GM18526 (cell line): ENCODE measurements around the gene SMCR8.

Experiments used
- POLR2A ChIP-seq: IDR thresholded peaks from 3 replicates; pipeline ENCODE4 v1.6.1; 2011; ENCODE audit not compliant: insufficient read length; ENCODE audit errors: extremely low read depth

The SMCR8 gene

DNA sequence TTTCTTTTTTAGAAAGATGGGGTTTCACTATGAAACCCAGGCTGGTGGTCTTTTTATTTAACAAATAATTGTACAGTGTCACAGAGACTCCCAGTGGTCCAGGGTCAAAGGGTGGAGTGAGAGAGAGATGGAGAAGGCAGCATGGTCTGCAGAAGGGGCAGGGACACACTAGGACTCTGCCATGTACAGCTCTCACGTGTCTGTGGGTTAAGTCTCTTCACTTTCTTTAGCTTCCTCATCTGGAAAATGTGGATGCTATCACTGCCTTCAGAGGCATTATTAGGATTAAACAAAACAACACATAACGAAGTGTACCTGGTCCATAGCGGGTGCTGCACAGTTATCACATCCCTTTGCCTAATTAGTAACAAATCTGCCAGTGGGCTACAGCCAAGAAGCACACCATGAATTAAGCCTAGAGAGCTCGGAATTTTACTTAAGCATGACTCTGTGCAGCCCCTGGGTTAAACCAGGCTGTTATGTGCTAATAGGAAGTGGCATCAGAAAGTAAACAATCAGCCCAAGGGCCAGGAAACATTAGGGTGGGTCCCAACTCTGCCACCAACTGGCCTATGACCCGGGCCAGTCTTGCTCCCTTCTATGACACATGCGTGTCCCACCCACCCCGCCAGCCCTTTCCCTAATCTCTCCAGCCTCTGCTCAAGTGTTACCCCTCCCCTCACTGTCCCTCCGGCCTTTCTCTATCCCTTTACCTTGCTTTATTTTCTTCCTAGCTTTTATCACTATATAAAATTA is 14.2 kb upstream of the SMCR8 start:
- no peak for TF ChIP-seq POLR2A

DNA sequence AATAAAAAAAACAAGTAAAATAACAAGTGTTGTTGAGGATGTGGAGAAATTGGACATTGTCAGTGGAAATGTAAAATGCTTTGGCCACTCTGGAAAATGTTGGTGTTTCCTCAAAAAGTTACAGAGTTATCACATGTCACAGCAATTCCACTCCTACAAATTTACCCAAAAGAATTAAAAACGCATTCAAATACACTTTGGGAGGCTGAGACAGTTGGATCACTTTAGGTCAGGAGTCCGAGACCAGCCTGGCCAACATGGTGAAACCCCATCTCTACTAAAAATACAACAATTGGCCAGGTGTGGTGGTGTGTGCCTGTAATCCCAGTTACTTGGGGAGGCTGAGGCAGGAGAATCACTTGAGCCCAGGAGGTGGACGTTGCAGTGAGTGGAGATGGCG is 5.9 kb upstream of the SMCR8 start:
- TF ChIP-seq POLR2A, result no peak

DNA sequence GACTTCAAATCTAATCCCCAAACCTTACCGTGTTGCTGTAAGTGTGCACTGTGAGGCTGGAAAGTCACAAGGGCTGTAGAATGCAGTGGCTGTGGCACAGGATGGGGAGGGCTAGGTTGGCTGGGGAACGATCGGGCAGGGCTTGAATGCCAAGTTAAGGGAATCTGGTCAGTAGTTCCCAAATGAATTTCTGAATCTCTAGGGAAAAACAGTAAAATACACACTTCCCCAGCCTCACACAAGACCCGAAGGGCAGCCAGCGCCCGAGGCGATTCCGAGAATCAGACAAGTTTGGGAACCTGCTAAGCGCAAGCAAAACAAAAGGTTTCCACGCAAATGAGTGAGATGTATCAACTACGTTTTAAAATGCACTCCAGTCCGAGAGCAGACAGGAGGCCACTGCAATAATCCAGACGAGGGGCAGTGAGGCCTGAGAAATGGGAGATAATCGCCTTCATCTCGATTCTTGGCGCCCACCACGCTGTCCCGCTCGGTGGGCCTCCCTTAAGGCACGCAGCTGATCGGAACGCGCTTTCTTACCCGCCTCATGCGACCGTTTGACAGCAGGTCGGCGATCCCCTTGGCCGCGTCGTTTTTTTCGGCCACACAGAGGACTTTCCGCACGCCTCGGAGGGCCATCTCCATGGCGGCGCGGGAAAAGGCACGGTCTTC is 898 bp upstream of the SMCR8 start:
- TF ChIP-seq POLR2A, result no peak

DNA sequence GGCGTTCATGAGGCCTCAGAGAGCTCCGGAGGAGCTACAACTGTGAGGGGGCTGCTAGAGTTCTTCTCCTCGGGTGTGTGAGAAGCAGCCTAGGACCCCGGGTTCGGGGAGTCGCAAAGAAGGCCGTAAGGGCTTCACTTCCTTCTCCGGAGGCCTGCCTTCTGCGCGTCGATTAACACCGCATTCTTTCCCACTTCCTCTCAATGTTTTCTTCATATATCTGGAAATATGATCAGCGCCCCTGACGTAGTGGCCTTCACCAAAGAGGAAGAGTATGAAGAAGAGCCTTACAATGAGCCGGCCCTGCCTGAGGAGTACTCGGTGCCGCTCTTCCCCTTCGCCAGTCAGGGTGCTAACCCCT is 449 bp downstream of the SMCR8 start:
- TF ChIP-seq POLR2A, result no peak

DNA sequence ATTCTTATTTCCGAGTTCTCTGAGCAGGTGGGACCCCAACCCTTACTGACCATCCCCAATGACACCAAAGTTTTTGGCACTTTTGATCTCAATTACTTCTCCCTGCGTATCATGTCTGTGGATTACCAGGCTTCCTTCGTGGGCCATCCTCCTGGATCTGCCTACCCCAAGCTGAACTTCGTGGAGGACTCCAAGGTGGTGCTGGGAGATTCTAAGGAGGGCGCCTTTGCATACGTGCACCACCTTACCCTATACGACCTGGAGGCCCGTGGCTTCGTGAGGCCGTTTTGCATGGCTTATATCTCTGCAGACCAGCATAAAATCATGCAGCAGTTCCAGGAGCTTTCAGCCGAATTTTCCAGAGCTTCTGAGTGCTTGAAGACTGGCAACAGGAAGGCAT is 868 bp downstream of the SMCR8 start:
- TF ChIP-seq POLR2A, result no peak

DNA sequence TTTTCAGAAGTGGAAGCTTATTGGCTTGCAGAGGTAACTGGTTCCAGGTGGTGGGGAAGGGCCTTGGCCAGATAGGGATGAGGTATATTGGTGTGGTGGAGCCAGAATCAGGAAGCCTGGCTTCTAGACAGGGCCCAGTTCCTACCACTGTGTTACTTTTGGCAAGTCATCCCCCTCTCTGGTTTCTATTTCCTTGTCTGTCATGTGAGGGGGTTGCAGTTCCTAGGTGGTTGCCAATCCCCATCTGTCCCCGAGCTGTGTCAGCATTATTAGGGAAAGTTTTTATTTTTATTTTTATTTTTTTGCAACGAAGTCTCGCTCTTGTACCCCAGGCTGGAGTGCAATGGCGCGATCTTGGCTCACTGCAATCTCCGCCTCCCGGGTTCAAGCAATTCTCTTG is 3.0 kb downstream of the SMCR8 start:
- TF ChIP-seq POLR2A, result no peak

- TF ChIP-seq POLR2A, result no peak
These were observed 3.8 kb downstream of the SMCR8 start for GRCh38 chr17:18318771-18319450.

DNA sequence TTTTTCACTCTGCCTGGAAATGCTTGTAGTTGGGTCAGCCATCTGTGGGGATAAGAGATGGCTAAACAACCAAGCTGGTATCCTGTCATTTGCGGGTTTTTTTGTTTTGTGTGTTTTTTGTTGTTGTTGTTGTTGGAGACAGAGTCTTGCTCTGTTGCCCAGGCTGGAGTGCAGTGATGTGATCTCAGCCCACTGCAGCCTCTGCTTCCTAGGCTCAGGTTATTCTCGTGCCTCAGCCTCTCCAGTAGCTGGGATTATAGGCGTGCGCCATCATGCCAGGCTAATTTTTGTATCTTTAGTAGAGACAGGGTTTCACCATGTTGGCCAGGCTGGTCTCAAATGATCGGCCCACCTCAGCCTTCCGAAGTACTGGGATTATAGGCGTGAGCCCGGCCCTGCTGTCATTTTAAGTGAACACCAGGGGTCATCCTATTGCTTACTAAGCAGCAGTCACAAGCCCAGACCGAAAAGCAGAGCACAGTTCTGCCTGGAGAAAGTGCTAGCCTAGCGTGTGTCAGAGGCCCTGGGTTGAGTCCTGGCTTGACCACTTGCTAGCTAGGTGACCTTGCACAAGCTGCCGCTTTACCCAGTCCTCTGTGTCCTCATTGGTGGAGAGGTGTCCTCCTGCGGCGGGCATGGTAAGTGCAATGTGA is 4.6 kb downstream of the SMCR8 start:
- TF ChIP-seq POLR2A, result no peak

DNA sequence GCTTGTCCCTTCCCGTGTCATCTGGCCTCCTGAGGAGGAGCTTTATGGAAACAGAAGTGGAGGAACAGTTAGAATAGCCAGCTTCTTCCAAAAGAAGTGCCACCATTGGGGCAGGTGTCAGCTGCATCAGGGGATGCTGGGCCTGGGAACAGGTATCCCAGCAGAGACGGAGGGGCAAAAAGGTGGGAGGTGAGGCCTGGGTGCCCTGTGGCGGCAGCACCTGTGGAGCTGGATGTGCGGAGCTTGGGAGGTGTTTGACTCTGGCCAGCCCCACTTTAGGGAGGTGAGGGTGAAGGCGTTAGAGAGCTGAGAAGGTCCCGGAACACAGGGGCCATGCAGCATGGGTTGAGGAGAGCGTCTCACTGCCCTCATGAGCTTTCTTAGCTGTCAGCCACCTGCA is 5.2 kb downstream of the SMCR8 start:
- no peak for TF ChIP-seq POLR2A

DNA sequence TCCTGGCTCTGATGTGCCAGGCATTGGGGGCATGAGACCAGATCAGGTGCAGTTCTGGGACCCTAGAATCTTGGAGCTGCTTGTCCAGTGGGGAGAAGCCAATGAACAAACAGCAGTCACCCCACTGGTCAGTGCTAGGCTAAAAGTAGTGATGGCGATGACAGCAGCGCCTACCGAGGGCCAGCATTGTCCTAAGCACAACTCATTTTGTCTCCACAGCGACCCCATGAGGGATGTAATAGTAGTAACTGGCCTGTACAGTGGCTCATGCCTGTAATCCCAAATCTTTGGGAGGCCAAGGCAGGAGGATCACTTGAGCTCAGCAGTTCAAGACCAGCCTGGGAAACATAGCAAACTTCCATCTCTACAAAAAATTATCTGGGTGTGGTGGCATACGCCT is 6.2 kb downstream of the SMCR8 start:
- no peak for TF ChIP-seq POLR2A

- TF ChIP-seq POLR2A, result no peak
These were observed 7.4 kb downstream of the SMCR8 start for GRCh38 chr17:18322522-18322921.

DNA sequence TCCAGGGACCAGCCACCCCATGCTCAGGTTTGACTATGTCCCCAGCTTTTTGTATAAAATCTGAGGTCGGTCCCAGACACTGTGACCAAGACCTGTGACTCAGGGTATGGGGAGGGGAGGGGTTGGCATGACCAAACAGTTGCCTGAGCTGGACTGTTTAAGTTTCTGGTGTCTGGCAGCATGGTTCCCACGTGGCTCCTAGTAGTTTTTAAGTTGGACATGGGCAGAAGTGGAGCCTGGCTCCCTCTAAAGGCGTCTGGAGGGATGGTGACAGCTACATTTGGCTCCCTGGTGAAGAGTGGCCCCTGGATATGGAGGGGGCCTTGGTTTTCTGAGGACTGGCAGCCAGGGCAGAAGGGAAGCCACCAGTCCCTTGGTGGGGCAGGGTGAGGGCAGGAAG is 7.9 kb downstream of the SMCR8 start:
- TF ChIP-seq POLR2A, result no peak

DNA sequence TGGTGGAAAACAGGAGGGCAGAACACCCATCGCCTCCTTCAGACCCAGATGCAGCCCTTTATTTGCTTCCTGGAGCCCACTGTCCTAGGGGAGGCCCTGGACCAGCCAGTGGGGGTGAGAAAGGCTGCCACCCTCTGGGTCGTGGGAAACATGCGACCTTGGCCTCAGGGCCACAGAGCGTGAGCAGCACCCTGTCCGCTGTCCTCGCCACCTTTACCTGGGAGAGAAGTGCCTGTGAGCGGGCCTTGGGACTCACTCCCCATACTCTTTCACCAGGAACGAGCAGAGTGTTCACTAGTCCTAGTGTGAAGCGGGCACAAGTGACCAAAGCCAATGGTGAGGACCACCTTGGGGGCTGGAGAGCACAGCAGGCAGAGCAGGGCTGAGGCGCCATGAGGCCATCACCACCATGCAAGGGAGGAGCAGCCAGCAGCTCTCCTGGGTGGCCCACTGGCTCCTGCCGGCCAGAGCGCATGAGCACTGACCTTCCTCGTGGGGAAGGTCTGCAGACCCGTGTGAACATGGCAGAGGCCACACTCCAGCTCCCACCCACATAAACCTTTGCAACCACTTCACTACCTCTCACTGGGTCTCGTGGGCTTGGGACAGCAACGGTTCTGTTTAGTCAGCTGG is 8.5 kb downstream of the SMCR8 start:
- TF ChIP-seq POLR2A, result no peak

- no peak for TF ChIP-seq POLR2A
These were observed 9.3 kb downstream of the SMCR8 start for GRCh38 chr17:18324140-18325050.
